Panc1 (cell line): ENCODE data around the gene DUSP21.

Experiments
- POLR2AphosphoS5 ChIP-seq: IDR thresholded peaks from 2 replicates; pipeline ENCODE4 v1.6.1; 2012; ENCODE audit warnings: mild to moderate bottlenecking, low read depth, low read length, moderate library complexity
- REST ChIP-seq, 2 experiments: IDR thresholded peaks; 2 replicates each; pipeline ENCODE4 v1.6.1; 2011 to 2012; ENCODE audit warnings: low read depth in 2 of 2, control low read depth in 1 of 2, low read length in 1 of 2, mild to moderate bottlenecking in 1 of 2, moderate library complexity in 1 of 2; ENCODE audit not compliant: insufficient read depth in 1 of 2
- SIN3A ChIP-seq: IDR thresholded peaks from 2 replicates; pipeline ENCODE4 v1.6.1; 2012; ENCODE audit warnings: low read depth, mild to moderate bottlenecking, low read length, moderate library complexity, borderline replicate concordance; ENCODE audit not compliant: insufficient read depth
- TCF7L2 ChIP-seq: IDR thresholded peaks from 2 replicates; pipeline ENCODE4 v1.6.1; 2011; ENCODE audit warnings: mild to moderate bottlenecking, low read depth, low read length, inconsistent platforms
- TF ChIP-seq, protein P1 (sequence below): fragments of 450-650 bp; IDR thresholded peaks from 2 replicates; pipeline ENCODE4 v1.5.1; 2017; ENCODE audit warnings: mild to moderate bottlenecking

DNA sequence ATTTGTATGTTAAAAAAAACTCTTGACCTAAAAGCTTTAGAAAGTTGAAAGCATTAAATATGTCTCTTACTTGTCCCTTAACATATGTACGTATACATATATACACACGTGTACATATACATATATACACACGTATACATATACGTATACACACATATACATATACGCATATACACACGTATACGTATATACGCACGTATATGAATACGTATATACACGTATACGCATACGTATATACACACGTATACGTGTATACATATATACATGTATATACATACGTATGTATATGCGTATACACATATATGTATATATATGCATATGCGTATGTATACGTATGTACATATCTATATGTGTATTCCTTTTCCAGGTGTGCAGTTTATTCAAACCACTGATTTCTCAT is 32.9 kb downstream of the DUSP21 start:
- TF ChIP-seq, protein P1, sequence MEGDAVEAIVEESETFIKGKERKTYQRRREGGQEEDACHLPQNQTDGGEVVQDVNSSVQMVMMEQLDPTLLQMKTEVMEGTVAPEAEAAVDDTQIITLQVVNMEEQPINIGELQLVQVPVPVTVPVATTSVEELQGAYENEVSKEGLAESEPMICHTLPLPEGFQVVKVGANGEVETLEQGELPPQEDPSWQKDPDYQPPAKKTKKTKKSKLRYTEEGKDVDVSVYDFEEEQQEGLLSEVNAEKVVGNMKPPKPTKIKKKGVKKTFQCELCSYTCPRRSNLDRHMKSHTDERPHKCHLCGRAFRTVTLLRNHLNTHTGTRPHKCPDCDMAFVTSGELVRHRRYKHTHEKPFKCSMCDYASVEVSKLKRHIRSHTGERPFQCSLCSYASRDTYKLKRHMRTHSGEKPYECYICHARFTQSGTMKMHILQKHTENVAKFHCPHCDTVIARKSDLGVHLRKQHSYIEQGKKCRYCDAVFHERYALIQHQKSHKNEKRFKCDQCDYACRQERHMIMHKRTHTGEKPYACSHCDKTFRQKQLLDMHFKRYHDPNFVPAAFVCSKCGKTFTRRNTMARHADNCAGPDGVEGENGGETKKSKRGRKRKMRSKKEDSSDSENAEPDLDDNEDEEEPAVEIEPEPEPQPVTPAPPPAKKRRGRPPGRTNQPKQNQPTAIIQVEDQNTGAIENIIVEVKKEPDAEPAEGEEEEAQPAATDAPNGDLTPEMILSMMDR, result no peak
- TF ChIP-seq POLR2AphosphoS5 (no peak), REST (IDR thresholded peaks at IDR 0.05; ENCODE audit: insufficient read depth in 1 of 2, low read depth in 2 of 2, low read length in 1 of 2) (no peak), SIN3A (no peak), TCF7L2 (no peak)
